IMR-90 (cell line): Measurements from ENCODE around the gene CALN1. TPM values are rescaled to one million over a fixed set of nuclear protein-coding genes. Genes with fewer than 3 reads are reported as not detected.

Source experiments
- ATAC-seq: fragments of 200-7000 bp; cut with Tn5 transposase; 2 replicates; pipeline ENCODE4 v1.9.1; 2020; ENCODE audit warnings: low read depth, mild to moderate bottlenecking, moderate library complexity
- BruUV-seq: library from RNA; stranded (reverse); fragments of 400-500 nt; replicated peaks from 2 replicates; lab custom pipeline; 2021; lab: Mats Ljungman, UMichigan
- CTCF ChIA-PET: fragments of 300-600 bp; formaldehyde crosslinking; extraction: SDS; loops from one replicate; lab custom pipeline; 2021; ENCODE audit warnings: antibody characterized with exemption; lab: Yijun Ruan, JAX
- POLR2A ChIA-PET: fragments of 300-600 bp; sonication (Branson Sonifier 250); formaldehyde crosslinking; loops from one replicate; lab custom pipeline; 2022; ENCODE audit warnings: antibody characterized with exemption; ENCODE audit not compliant: unreplicated experiment; lab: Charles Lee
- DNase-seq: peaks from one replicate; pipeline ENCODE4 v3.0.0; 2013
- H2AFZ ChIP-seq: replicated peaks from 2 replicates; pipeline ENCODE3; 2013; ENCODE audit warnings: low read length, mild to moderate bottlenecking; ENCODE audit not compliant: poor library complexity
- H2AK5ac ChIP-seq: 2 replicates; pipeline ENCODE4 v1.6.1; 2013; ENCODE audit warnings: low read depth, low read length, inconsistent platforms
- H2AK9ac ChIP-seq: replicated peaks from 2 replicates; pipeline ENCODE3; 2013; ENCODE audit warnings: mild to moderate bottlenecking, low read depth, low read length, moderate library complexity; ENCODE audit not compliant: poor library complexity
- H2BK120ac ChIP-seq: 2 replicates; pipeline ENCODE4 v1.6.1; 2013; ENCODE audit warnings: low read depth, low read length, inconsistent platforms
- H2BK15ac ChIP-seq: 3 replicates; pipeline ENCODE4 v1.6.1; 2013; ENCODE audit warnings: low read depth, low read length, inconsistent platforms
- H2BK20ac ChIP-seq: 2 replicates; pipeline ENCODE4 v1.6.1; 2013; ENCODE audit warnings: low read depth, mild to moderate bottlenecking, inconsistent platforms, low read length, moderate library complexity
- H2BK5ac ChIP-seq: 2 replicates; pipeline ENCODE4 v1.6.1; 2013; ENCODE audit warnings: mild to moderate bottlenecking, low read depth, low read length, inconsistent platforms; ENCODE audit not compliant: poor library complexity, severe bottlenecking
- H3K14ac ChIP-seq: replicated peaks from 2 replicates; pipeline ENCODE4 v1.6.1; 2013; ENCODE audit warnings: low read depth, low read length, inconsistent platforms
- H3K18ac ChIP-seq: 2 replicates; pipeline ENCODE4 v1.6.1; 2013; ENCODE audit warnings: low read depth, low read length, control low read depth
- H3K23ac ChIP-seq: 2 replicates; pipeline ENCODE4 v1.6.1; 2013; ENCODE audit warnings: low read depth, low read length, inconsistent platforms
- H3K27ac ChIP-seq: 2 replicates; pipeline ENCODE4 v1.5.1; 2013; ENCODE audit warnings: mild to moderate bottlenecking, control low read depth, low read length; ENCODE audit not compliant: insufficient read depth
- H3K27me3 ChIP-seq: 2 replicates; pipeline ENCODE4 v1.6.1; 2013; ENCODE audit warnings: low read length; ENCODE audit not compliant: control insufficient read depth, insufficient read depth
- H3K36me3 ChIP-seq: 2 replicates; pipeline ENCODE4 v1.6.1; 2013; ENCODE audit warnings: low read length, mixed read lengths; ENCODE audit not compliant: control insufficient read depth, insufficient read depth
- H3K4ac ChIP-seq: 2 replicates; pipeline ENCODE4 v1.6.1; 2013; ENCODE audit warnings: low read depth, low read length, inconsistent platforms
- H3K4me1 ChIP-seq: 2 replicates; pipeline ENCODE4 v1.6.1; 2013; ENCODE audit warnings: low read length, mixed read lengths; ENCODE audit not compliant: control insufficient read depth, insufficient read depth
- H3K4me2 ChIP-seq: 2 replicates; pipeline ENCODE4 v1.6.1; 2013; ENCODE audit warnings: low read depth, mild to moderate bottlenecking, control low read depth, low read length, moderate library complexity
- H3K4me3 ChIP-seq: 2 replicates; pipeline ENCODE4 v1.5.1; 2013; ENCODE audit warnings: low read depth, mild to moderate bottlenecking, control low read depth, low read length, moderate library complexity; ENCODE audit not compliant: insufficient read depth
- H3K56ac ChIP-seq: 2 replicates; pipeline ENCODE4 v1.6.1; 2013; ENCODE audit warnings: low read length, inconsistent platforms; ENCODE audit not compliant: insufficient read depth; ENCODE audit errors: extremely low read depth
- H3K79me1 ChIP-seq, 2 experiments: 2 replicates each; pipeline ENCODE4 v1.6.1; 2013; ENCODE audit warnings: low read length in 2 of 2, inconsistent platforms in 1 of 2, low read depth in 1 of 2
- H3K9ac ChIP-seq: 2 replicates; pipeline ENCODE4 v1.6.1; 2013; ENCODE audit warnings: low read depth, low read length, control low read depth
- H3K9me1 ChIP-seq: 2 replicates; pipeline ENCODE4 v1.6.1; 2013; ENCODE audit warnings: low read length, inconsistent platforms; ENCODE audit not compliant: insufficient read depth
- H3K9me3 ChIP-seq: 2 replicates; pipeline ENCODE4 v1.6.1; 2013; ENCODE audit warnings: low read length; ENCODE audit not compliant: control insufficient read depth, insufficient read depth
- H4K20me1 ChIP-seq: 2 replicates; pipeline ENCODE4 v1.6.1; 2013; ENCODE audit warnings: low read length, inconsistent platforms; ENCODE audit not compliant: insufficient read depth
- H4K5ac ChIP-seq: 2 replicates; pipeline ENCODE4 v1.6.1; 2013; ENCODE audit warnings: mild to moderate bottlenecking, low read depth, low read length, control low read depth
- H4K8ac ChIP-seq, 2 experiments: 2 replicates each; pipeline ENCODE4 v1.6.1; 2013; ENCODE audit warnings: low read depth in 2 of 2, low read length in 2 of 2, control low read depth in 1 of 2, inconsistent platforms in 1 of 2
- H4K91ac ChIP-seq: 2 replicates; pipeline ENCODE4 v1.6.1; 2013; ENCODE audit warnings: low read depth, low read length, inconsistent platforms; ENCODE audit not compliant: insufficient read depth
- BHLHE40 ChIP-seq: fragments of 150-350 bp; IDR thresholded peaks from 2 replicates; pipeline ENCODE4 v1.6.1; 2016; ENCODE audit warnings: mild to moderate bottlenecking, low read depth, low read length
- CHD1 ChIP-seq: IDR thresholded peaks from 2 replicates; pipeline ENCODE4 v1.6.1; 2012; ENCODE audit warnings: low read depth, low read length, improper control_type of control experiment
- FOS ChIP-seq: fragments of 150-350 bp; IDR thresholded peaks from 2 replicates; pipeline ENCODE4 v1.6.1; 2016; ENCODE audit warnings: low read depth, low read length
- MAFK ChIP-seq: IDR thresholded peaks from 2 replicates; pipeline ENCODE4 v1.6.1; 2012; ENCODE audit warnings: low read depth, low read length, improper control_type of control experiment
- MAZ ChIP-seq: IDR thresholded peaks from 2 replicates; pipeline ENCODE4 v1.6.1; 2012; ENCODE audit warnings: low read depth, mild to moderate bottlenecking, low read length, improper control_type of control experiment, moderate library complexity, borderline replicate concordance
- MXI1 ChIP-seq: IDR thresholded peaks from 2 replicates; pipeline ENCODE4 v1.6.1; 2012; ENCODE audit warnings: low read depth, mild to moderate bottlenecking, low read length, moderate library complexity, borderline replicate concordance
- NFE2L2 ChIP-seq: fragments of 150-350 bp; IDR thresholded peaks from 2 replicates; pipeline ENCODE4 v1.6.1; 2016; ENCODE audit warnings: low read depth, mild to moderate bottlenecking, low read length
- POLR2A ChIP-seq: IDR thresholded peaks from 2 replicates; pipeline ENCODE4 v1.6.1; 2012; ENCODE audit warnings: mild to moderate bottlenecking, low read depth, low read length
- RAD21 ChIP-seq: IDR thresholded peaks from 2 replicates; pipeline ENCODE4 v1.6.1; 2012; ENCODE audit warnings: low read length, improper control_type of control experiment
- RFX5 ChIP-seq: IDR thresholded peaks from 2 replicates; pipeline ENCODE4 v1.8.0; 2012; ENCODE audit warnings: low read depth, mild to moderate bottlenecking, low read length, moderate library complexity
- SMC3 ChIP-seq: fragments of 150-350 bp; IDR thresholded peaks from 2 replicates; pipeline ENCODE4 v1.6.1; 2016; ENCODE audit warnings: low read depth, mild to moderate bottlenecking, antibody characterized with exemption, low read length, moderate library complexity
- USF2 ChIP-seq: fragments of 150-350 bp; IDR thresholded peaks from 2 replicates; pipeline ENCODE4 v1.6.1; 2017; ENCODE audit warnings: mild to moderate bottlenecking, antibody characterized with exemption, low read length, low read depth
- WGBS, 2 experiments: methylation state at CpG; one replicate each; pipeline versions ENCODE4 v1.1.5 to v1.1.7; 2013; ENCODE audit warnings: missing lambda C conversion rate in 2 of 2; ENCODE audit not compliant: insufficient read length in 1 of 2; ENCODE audit errors: extremely low coverage in 2 of 2; 5-methylcytosine and 5-hydroxymethylcytosine counted together
- dilution Hi-C: fragments of 300-500 bp; cut with HindIII; formaldehyde crosslinking; loops from one replicate; pipeline ENCODE4 v1.14.3; 2018; ENCODE audit warnings: low sequenced_read_pairs; ENCODE audit not compliant: unreplicated experiment
- in situ Hi-C: fragments of 300-500 bp; cut with MboI; formaldehyde crosslinking; loops from 3 replicates; pipeline ENCODE4 v1.14.3; 2019; ENCODE audit warnings: low sequenced_read_pairs, inconsistent platforms, mixed read lengths
- intact Hi-C: fragments of 100-400 bp; cut with micrococcal nuclease; formaldehyde crosslinking; loops from 2 replicates; pipeline ENCODE4 v1.10.0; 2022
- polyA plus RNA-seq, 3 experiments: library from polyadenylated mRNA; depleted of rRNA; stranded (reverse); fragments of >200 nt; gene quantifications; 2 replicates each; pipeline ENCODE4 v1.2.3, GENCODE V29; 2012; ENCODE audit warnings: low replicate concordance in 1 of 3
- total RNA-seq: library from RNA; depleted of rRNA; stranded (reverse); fragments of >200 nt; gene quantifications from 2 replicates; pipeline ENCODE4 v1.2.3, GENCODE V29; 2012
- TF ChIP-seq, protein P1 (sequence below): fragments of 150-350 bp; IDR thresholded peaks from 2 replicates; pipeline ENCODE4 v1.6.1; 2016; ENCODE audit warnings: low read depth, mild to moderate bottlenecking, low read length, moderate library complexity, borderline replicate concordance
- TF ChIP-seq, protein P2 (sequence below): conservative IDR thresholded peaks from 2 replicates; pipeline ENCODE4 v1.5.1; 2012; ENCODE audit warnings: mild to moderate bottlenecking, low read depth, low read length, improper control_type of control experiment

Gene CALN1
- total and polyA plus RNA-seq, 2 of the 4 experiments (the other 2 are of a cell fraction): not detected

DNA sequence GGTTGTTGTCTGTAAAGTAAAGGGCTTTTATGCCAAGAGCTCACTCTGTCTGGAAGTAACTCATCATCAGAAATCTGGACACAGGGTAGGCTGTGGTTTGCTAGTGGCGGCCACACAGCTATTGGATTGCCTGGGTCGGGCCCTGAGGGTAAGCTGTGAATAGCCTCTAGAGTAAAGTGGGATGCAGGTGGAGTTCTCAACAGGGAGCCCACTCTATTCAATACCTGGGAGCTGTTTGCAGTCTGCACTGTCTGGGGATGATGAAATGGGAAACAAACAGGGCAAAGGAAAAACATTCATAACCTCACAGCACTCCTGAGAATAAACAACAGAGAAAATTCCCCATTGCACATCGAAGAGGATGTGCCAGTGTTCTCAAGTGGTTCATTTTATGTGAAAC lies 582.6 kb downstream of the CALN1 start:
- H2AK5ac ChIP-seq: no peak overlapping the region
- no peaks in the 10 kb centered on the region for H3K79me1 ChIP-seq
- no peak overlapping the region for H3K4ac ChIP-seq
- in situ Hi-C loops (no loop called here), dilution Hi-C loops (no loop called here), intact Hi-C loops (no loop called here)
- no peak overlapping the region for H2BK5ac ChIP-seq
- CTCF ChIA-PET: no interaction called here
- no peak overlapping the region for H4K91ac ChIP-seq
- no peaks in the 10 kb centered on the region for H3K9me1 ChIP-seq
- no peak overlapping the region for H3K18ac ChIP-seq
- H3K9me3 ChIP-seq: peaks cover 18% of the 10 kb centered on the region
- H3K56ac ChIP-seq: no peak overlapping the region
- no peak overlapping the region for H3K4me2 ChIP-seq
- no peak overlapping the region for H3K23ac ChIP-seq
- TF ChIP-seq SMC3 (no peak), MAFK (no peak), RFX5 (no peak), BHLHE40 (no peak), CHD1 (no peak), USF2 (no peak), MXI1 (no peak), POLR2A (no peak), RAD21 (no peak), NFE2L2 (no peak), MAZ (no peak), FOS (no peak)
- TF ChIP-seq, protein P1, sequence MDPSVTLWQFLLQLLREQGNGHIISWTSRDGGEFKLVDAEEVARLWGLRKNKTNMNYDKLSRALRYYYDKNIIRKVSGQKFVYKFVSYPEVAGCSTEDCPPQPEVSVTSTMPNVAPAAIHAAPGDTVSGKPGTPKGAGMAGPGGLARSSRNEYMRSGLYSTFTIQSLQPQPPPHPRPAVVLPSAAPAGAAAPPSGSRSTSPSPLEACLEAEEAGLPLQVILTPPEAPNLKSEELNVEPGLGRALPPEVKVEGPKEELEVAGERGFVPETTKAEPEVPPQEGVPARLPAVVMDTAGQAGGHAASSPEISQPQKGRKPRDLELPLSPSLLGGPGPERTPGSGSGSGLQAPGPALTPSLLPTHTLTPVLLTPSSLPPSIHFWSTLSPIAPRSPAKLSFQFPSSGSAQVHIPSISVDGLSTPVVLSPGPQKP: no peak
- TF ChIP-seq, protein P2, sequence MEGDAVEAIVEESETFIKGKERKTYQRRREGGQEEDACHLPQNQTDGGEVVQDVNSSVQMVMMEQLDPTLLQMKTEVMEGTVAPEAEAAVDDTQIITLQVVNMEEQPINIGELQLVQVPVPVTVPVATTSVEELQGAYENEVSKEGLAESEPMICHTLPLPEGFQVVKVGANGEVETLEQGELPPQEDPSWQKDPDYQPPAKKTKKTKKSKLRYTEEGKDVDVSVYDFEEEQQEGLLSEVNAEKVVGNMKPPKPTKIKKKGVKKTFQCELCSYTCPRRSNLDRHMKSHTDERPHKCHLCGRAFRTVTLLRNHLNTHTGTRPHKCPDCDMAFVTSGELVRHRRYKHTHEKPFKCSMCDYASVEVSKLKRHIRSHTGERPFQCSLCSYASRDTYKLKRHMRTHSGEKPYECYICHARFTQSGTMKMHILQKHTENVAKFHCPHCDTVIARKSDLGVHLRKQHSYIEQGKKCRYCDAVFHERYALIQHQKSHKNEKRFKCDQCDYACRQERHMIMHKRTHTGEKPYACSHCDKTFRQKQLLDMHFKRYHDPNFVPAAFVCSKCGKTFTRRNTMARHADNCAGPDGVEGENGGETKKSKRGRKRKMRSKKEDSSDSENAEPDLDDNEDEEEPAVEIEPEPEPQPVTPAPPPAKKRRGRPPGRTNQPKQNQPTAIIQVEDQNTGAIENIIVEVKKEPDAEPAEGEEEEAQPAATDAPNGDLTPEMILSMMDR: no peak
- no peak overlapping the region for H3K14ac ChIP-seq
- ATAC-seq (no peak), DNase-seq (no peak)
- H2AK9ac ChIP-seq: no peak overlapping the region
- no CpG with 5 or more reads among the region's 3 CpGs for WGBS, 2 experiments
- no TSS peak for BruUV-seq
- H4K5ac ChIP-seq: no peak overlapping the region
- H3K36me3 ChIP-seq: no peaks in the 10 kb centered on the region
- no peaks in the 10 kb centered on the region for H3K27me3 ChIP-seq
- H2BK15ac ChIP-seq: no peak overlapping the region
- H2AFZ ChIP-seq: no peak overlapping the region
- no peak overlapping the region for H4K8ac ChIP-seq
- H2BK120ac ChIP-seq: no peak overlapping the region
- H3K4me3 ChIP-seq: no peak overlapping the region
- POLR2A ChIA-PET: no interaction called here
- H2BK20ac ChIP-seq: no peak overlapping the region
- no peaks in the 10 kb centered on the region for H4K20me1 ChIP-seq
- H3K9ac ChIP-seq: no peak overlapping the region
- no peak overlapping the region for H3K27ac ChIP-seq
- H3K4me1 ChIP-seq: no peaks in the 10 kb centered on the region
